ENCODE measurements around the gene ANO1.
A peak's percentile ranks its signal among the peaks of the same experiment; 100 is the strongest.

Gene ANO1

GRCh38 chr11:70099578-70100279, 21.6 kb downstream of the ANO1 start:
- DNase-seq: no peak

GRCh38 chr11:70100280-70100603, 22.1 kb downstream of the ANO1 start:
- DNase-seq: no peak

- no peak for DNase-seq
Observed at GRCh38 chr11:70100791-70101190, 22.7 kb downstream of the ANO1 start.

GRCh38 chr11:70103256-70103975, 25.3 kb downstream of the ANO1 start:
- DNase-seq: no peak

GRCh38 chr11:70104419-70104818, 26.3 kb downstream of the ANO1 start:
- no peak for DNase-seq

GRCh38 chr11:70104961-70105360, 26.8 kb downstream of the ANO1 start:
- DNase-seq: no peak

- DNase-seq: no peak
Observed at GRCh38 chr11:70105369-70105754, 27.2 kb downstream of the ANO1 start.

- no peak for DNase-seq
Observed at GRCh38 chr11:70105755-70106571, 27.8 kb downstream of the ANO1 start.

GRCh38 chr11:70106757-70107156, 28.6 kb downstream of the ANO1 start:
- no peak for DNase-seq

GRCh38 chr11:70107191-70107590, 29.1 kb downstream of the ANO1 start:
- no peak for DNase-seq

- DNase-seq: no peak
Observed at GRCh38 chr11:70107756-70108155, 29.6 kb downstream of the ANO1 start.

- no peak for DNase-seq
Observed at GRCh38 chr11:70108250-70108649, 30.1 kb downstream of the ANO1 start.

GRCh38 chr11:70109006-70109405, 30.9 kb downstream of the ANO1 start:
- no peak for DNase-seq

GRCh38 chr11:70109903-70110302, 31.8 kb downstream of the ANO1 start:
- DNase-seq: no peak

GRCh38 chr11:70110538-70111055, 32.5 kb downstream of the ANO1 start:
- DNase-seq: no peak

- DNase-seq: peak; percentile 45
Observed at GRCh38 chr11:70111269-70112016, 33.3 kb downstream of the ANO1 start.

- DNase-seq: no peak
Observed at GRCh38 chr11:70112017-70112434, 33.9 kb downstream of the ANO1 start.

GRCh38 chr11:70113801-70114200, 35.7 kb downstream of the ANO1 start:
- DNase-seq: no peak

- no peak for DNase-seq
Observed at GRCh38 chr11:70115778-70116177, 37.7 kb downstream of the ANO1 start.

- DNase-seq: no peak
Observed at GRCh38 chr11:70116386-70117065, 38.4 kb downstream of the ANO1 start.

GRCh38 chr11:70117567-70118145, 39.5 kb downstream of the ANO1 start:
- no peak for DNase-seq

- DNase-seq: no peak
Observed at GRCh38 chr11:70118642-70119041, 40.5 kb downstream of the ANO1 start.
